Kidney (tissue), 14 donors: Measurements from ENCODE around the gene FAM227B. TPM values are rescaled to one million over a fixed set of nuclear protein-coding genes. Genes with fewer than 3 reads are reported as not detected.

ENCODE experiments used
- DNase-seq, 5 donors: peaks; one replicate each; pipeline ENCODE4 v3.0.0-alpha.2; 2013 to 2020
- FAIRE-seq: peaks from 2 replicates; lab custom pipeline; 2012; peaks lifted over from hg19 to GRCh38; lab: Jason Lieb, UNC
- H3K27ac ChIP-seq, 2 donors: one replicate each; pipeline ENCODE4 v1.7.0; 2013; ENCODE audit warnings: low read depth in 2 of 2, low read length in 2 of 2, inconsistent platforms in 1 of 2
- H3K27me3 ChIP-seq: one replicate; pipeline ENCODE4 v1.7.1; 2013; ENCODE audit warnings: low read length, inconsistent platforms; ENCODE audit not compliant: control insufficient read depth, insufficient read depth
- H3K36me3 ChIP-seq, 3 donors: one replicate each; pipeline versions ENCODE4 v1.7.0 to v1.7.1; 2013; ENCODE audit warnings: low read length in 3 of 3, control low read depth in 1 of 3, inconsistent platforms in 1 of 3; ENCODE audit not compliant: insufficient read depth in 3 of 3, control insufficient read depth in 2 of 3
- H3K4me1 ChIP-seq, 3 donors: one replicate each; pipeline versions ENCODE4 v1.7.0 to v1.7.1; 2013; ENCODE audit warnings: low read length in 3 of 3, inconsistent platforms in 1 of 3, low read depth in 1 of 3; ENCODE audit not compliant: control insufficient read depth in 2 of 3, insufficient read depth in 2 of 3
- H3K4me3 ChIP-seq, 3 donors: one replicate each; pipeline versions ENCODE4 v1.7.0 to v1.8.1; 2013; ENCODE audit warnings: low read length in 3 of 3, control low read depth in 1 of 3, inconsistent platforms in 1 of 3
- H3K9ac ChIP-seq, 3 donors: one replicate each; pipeline versions ENCODE4 v1.7.0 to v1.7.1; 2013; ENCODE audit warnings: low read length in 3 of 3, control low read depth in 1 of 3, inconsistent platforms in 1 of 3
- H3K9me3 ChIP-seq, 3 donors: one replicate each; pipeline versions ENCODE4 v1.7.0 to v1.7.1; 2013; ENCODE audit warnings: low read length in 3 of 3, control low read depth in 1 of 3, inconsistent platforms in 1 of 3; ENCODE audit not compliant: control insufficient read depth in 2 of 3, insufficient read depth in 1 of 3
- intact Hi-C: fragments of 100-400 bp; cut with DNase I; formaldehyde crosslinking; loops from one replicate; pipeline ENCODE4 v1.11.1; 2022
- polyA plus RNA-seq: library from polyadenylated mRNA; stranded (reverse); fragments of 350-450 nt; fragmentation: Illumina TruSeq; extraction: RNeasy Lipid Tissue Mini Kit (QIAGEN cat#74804); gene quantifications from one replicate; pipeline ENCODE4 v1.2.3, GENCODE V29; 2014; ENCODE audit warnings: low read depth, low replicate concordance; ENCODE audit not compliant: insufficient read depth
- total RNA-seq: library from RNA; stranded (reverse); fragmentation: NEBNext Ultra II Directional; extraction: Animal tissue kit (Norgen Biotek cat#: 25700); gene quantifications from one replicate; pipeline ENCODE4 v1.2.1, GENCODE V29; 2021
- TF ChIP-seq, protein P1 (sequence below): IDR thresholded peaks from 3 replicates; pipeline ENCODE4 v1.5.1; 2012; ENCODE audit warnings: mild to moderate bottlenecking, moderate library complexity, borderline replicate concordance; ENCODE audit not compliant: insufficient read depth; ENCODE audit errors: extremely low read depth
- donor health status: control.
- donor health status: control.
- donor health status: control.
- donor health status: control.
- donor health status: control.
- donor health status: DM: yes; HTN: yes; CAD: no.
- donor health status: Normal renal cell carcinoma (clear cell type).

The FAM227B gene
- total and polyA plus RNA-seq, 2 donors from 2014 or later, result 11.7 to 12.2 TPM

DNA sequence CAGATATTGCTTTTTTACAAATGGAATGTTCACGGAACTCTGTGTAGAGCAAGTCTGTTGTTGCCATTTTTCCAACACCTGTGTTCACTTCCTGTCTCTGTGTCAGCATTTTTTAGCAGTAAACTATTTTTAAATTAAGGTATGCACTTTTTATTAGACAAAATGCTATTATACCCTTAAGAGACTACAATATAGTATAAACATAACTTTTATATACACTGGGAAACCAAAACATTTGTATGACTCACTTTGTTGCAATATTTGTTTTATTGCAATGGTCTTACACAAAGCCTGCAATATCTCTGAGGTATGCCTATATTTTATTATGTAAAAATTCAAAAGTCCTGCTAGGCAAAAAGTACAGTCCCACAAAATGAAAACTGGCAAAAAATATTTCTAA lies 237.4 kb downstream of the FAM227B start:
- FAIRE-seq (no peak), DNase-seq (no peak)
- H3K9ac ChIP-seq, result no peak overlapping the region
- intact Hi-C loops, result no loop called here
- no peaks in the 10 kb centered on the region for H3K36me3 ChIP-seq
- no peak overlapping the region for H3K27ac ChIP-seq
- H3K27me3 ChIP-seq, result no peaks in the 10 kb centered on the region
- H3K4me1 ChIP-seq, result no peaks in the 10 kb centered on the region
- H3K9me3 ChIP-seq, result no peaks in the 10 kb centered on the region
- no peak overlapping the region for H3K4me3 ChIP-seq
- TF ChIP-seq, protein P1, sequence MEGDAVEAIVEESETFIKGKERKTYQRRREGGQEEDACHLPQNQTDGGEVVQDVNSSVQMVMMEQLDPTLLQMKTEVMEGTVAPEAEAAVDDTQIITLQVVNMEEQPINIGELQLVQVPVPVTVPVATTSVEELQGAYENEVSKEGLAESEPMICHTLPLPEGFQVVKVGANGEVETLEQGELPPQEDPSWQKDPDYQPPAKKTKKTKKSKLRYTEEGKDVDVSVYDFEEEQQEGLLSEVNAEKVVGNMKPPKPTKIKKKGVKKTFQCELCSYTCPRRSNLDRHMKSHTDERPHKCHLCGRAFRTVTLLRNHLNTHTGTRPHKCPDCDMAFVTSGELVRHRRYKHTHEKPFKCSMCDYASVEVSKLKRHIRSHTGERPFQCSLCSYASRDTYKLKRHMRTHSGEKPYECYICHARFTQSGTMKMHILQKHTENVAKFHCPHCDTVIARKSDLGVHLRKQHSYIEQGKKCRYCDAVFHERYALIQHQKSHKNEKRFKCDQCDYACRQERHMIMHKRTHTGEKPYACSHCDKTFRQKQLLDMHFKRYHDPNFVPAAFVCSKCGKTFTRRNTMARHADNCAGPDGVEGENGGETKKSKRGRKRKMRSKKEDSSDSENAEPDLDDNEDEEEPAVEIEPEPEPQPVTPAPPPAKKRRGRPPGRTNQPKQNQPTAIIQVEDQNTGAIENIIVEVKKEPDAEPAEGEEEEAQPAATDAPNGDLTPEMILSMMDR, result no peak

DNA sequence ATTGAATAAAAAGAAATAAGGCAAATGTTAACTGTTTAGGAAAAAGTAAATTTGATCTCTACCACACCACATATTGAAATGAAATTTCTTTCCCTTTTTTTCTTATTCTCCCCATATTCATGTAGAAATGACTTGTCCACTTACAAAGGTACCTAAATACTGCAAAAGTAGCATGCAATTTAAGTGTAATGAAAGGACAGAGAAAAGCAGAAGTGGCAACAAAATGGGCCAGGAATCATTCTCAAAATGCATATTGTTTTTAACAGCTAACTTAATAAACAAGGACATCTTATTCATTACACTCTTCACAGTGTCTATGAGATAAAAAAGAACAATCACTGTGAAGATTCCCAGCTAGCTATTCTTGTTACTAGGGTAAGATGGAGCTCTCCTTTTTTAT lies 238.2 kb downstream of the FAM227B start:
- intact Hi-C loops, result no loop called here
- H3K4me3 ChIP-seq, result no peak overlapping the region
- no peak for DNase-seq
- H3K9me3 ChIP-seq, result no peaks in the 10 kb centered on the region
- FAIRE-seq, result no peak
- TF ChIP-seq, protein P1, result no peak
- no peak overlapping the region for H3K9ac ChIP-seq
- no peaks in the 10 kb centered on the region for H3K4me1 ChIP-seq
- H3K36me3 ChIP-seq, result no peaks in the 10 kb centered on the region
- no peaks in the 10 kb centered on the region for H3K27me3 ChIP-seq
- H3K27ac ChIP-seq, result no peak overlapping the region

DNA sequence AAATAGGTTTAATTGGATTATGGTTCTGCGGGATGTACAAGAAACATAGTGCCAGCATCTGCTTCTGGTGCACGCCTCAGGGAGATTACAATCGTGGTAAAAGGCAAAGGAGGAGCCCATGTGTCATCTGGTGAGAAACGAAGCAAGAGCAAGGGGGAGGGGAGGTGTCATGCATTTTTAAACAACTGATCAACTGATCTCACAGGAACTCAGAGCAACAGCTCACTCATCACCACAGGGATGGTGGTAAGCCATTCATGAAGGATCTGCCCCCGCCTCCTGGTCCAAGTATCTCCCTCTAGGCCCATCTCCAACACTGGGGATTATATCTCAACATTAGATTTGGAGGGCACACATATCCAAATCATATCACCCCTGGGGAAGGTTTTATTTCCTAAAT lies 239.7 kb downstream of the FAM227B start:
- no peaks in the 10 kb centered on the region for H3K36me3 ChIP-seq
- DNase-seq, result no peak
- no peaks in the 10 kb centered on the region for H3K27me3 ChIP-seq
- H3K4me1 ChIP-seq, result no peaks in the 10 kb centered on the region
- TF ChIP-seq, protein P1, result no peak
- no peak overlapping the region for H3K9ac ChIP-seq
- H3K9me3 ChIP-seq, result no peaks in the 10 kb centered on the region
- FAIRE-seq, result no peak
- no peak overlapping the region for H3K4me3 ChIP-seq
- H3K27ac ChIP-seq, result no peak overlapping the region
- intact Hi-C loops, result no loop called here

DNA sequence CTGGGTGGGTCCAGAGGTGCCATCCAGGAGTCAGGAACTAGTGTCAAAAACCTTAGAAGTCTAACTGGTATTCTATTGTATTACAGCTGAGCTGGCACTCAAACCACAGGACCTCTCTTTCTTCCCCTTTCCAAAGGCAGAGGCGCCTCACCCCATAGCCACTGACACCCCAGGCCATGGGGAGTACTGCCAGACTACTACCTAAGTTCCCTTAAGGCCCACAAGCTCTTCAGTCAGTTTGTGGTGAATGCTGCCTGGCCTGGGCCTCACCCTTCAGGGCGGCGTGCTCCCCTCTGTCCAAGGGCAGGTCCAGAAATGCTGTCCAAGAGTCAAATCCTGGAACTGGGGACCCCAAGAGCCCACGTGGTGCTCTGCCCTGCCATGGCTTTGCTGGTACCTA lies 240.6 kb downstream of the FAM227B start:
- intact Hi-C loops, result no loop called here
- no peak overlapping the region for H3K27ac ChIP-seq
- H3K4me3 ChIP-seq, result no peak overlapping the region
- H3K36me3 ChIP-seq, result no peaks in the 10 kb centered on the region
- no peaks in the 10 kb centered on the region for H3K4me1 ChIP-seq
- H3K27me3 ChIP-seq, result no peaks in the 10 kb centered on the region
- peak in 1 of 5 donors; percentile 22 for DNase-seq
- no peak overlapping the region for H3K9ac ChIP-seq
- TF ChIP-seq, protein P1, result no peak
- no peaks in the 10 kb centered on the region for H3K9me3 ChIP-seq
- no peak for FAIRE-seq
